Dermis microvascular lymphatic vessel endothelial cell (primary cell): ENCODE results near the gene DDX4. TPM values are rescaled to one million over a fixed set of nuclear protein-coding genes. Genes with fewer than 3 reads are reported as not detected.
"Not testable (repeated sequence)": the region's sequence is repeated elsewhere in the genome, so short reads cannot be mapped to it uniquely, and the experiment has no call there.

Experiments used
- DNase-seq, 2 donors: peaks; one replicate each; pipeline versions ENCODE4 v3.0.0 to v3.0.0-alpha.2; 2010; ENCODE audit warnings: low read depth in 2 of 2
- total RNA-seq: library from RNA; depleted of rRNA; stranded (reverse); fragments of >200 nt; gene quantifications from 2 replicates; pipeline ENCODE4 v1.2.1, GENCODE V29; 2014

The DDX4 gene
- total RNA-seq: not detected in 2 replicates

DNA sequence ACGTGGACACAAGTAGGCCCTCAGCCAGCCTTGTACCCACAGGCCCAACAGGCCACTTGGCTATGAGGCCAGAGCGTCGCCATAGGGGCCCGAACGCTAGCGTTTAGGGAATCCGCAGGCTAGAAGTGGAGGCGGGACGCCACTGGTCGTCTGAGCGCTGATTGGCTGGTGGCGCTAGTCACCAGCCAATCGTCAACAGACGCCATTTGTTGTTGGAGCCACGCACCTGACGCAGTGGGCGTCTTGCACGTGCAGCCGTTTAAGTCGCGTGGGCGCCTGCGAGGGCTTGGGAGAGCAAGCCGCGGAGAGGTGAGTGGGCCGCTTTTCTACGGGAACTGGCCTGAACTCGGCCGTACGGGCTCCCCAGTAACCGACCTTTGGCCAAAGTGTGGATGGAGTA, at the start of gene DDX4:
TSS of gene DDX4 (plus strand) at position 269 of the 400 bp plus-strand sequence. CDS start 903 bp downstream, outside the sequence.
- no peak for DNase-seq

DNA sequence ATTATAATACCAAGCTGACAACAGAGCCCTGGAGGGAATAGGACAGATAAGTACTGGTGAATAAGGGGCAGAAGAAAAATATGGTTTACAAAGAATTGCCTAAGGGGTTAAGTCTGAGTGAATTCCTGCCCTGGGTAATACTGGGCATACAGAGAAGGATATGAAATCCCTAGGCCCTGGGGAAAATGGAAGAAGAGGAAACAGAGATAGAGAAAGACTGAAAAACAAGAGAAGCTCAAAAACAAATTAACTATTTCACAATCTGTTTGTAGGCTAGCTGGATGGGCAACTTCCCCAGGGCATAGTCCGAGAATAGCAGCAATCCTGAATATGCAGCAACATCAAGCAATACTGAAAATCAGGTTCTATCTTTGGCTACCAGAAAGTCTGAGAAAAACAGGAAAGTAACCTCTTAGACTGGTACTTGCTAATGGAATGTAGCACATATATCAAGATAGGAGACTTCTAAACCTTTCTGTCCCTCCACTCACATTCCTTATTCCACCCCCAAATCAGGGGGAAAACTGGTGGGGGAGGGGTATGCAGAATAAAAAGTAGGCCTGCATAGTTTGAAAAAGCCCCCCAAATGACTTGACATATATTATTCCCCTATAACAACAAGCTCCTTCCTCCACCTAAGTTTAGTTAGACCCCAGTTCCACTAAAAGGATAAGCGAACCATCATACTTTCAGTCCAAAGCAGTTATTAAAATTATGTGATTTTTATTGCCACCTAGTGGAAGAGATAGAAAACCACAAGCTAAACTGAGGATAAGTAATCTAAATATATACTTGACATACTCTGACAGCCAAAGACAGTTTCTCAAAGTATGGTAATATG, 46.4 kb upstream of the DDX4 start:
- DNase-seq: peak; percentile 51 to 58

DNA sequence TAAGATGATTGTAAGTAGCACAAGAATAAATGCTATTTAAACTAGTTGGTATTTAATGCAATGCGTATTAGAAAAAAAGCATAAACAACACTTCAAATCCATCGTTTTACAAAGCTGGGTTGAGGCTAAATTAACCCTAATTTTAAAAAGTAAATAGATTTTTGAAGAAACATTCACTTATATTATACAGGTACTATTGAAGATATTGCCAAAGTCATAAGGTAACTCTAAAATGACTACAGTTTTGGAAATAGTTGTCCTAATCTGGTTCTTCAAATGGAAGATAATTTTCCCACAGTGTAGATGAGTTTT, 45.8 kb upstream of the DDX4 start:
- DNase-seq: no peak

DNA sequence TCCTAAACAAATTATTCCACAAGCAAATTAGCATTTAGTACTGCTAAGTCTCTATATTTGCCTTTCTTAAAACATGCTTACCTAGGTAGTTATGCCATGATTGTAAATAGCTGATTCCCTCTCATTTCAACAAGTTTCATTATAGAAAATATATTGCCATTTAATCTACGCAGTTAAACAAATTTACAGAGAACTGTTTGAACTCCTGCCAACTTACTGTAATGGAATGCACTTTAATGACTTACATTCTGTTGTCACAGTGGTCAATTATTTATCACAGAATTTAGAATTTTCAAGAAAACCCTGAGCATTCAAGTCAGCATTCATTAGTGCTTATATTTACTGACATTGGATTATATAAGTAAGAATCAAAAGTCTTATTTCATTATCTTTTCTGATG, 45.4 kb upstream of the DDX4 start:
- DNase-seq: no peak

DNA sequence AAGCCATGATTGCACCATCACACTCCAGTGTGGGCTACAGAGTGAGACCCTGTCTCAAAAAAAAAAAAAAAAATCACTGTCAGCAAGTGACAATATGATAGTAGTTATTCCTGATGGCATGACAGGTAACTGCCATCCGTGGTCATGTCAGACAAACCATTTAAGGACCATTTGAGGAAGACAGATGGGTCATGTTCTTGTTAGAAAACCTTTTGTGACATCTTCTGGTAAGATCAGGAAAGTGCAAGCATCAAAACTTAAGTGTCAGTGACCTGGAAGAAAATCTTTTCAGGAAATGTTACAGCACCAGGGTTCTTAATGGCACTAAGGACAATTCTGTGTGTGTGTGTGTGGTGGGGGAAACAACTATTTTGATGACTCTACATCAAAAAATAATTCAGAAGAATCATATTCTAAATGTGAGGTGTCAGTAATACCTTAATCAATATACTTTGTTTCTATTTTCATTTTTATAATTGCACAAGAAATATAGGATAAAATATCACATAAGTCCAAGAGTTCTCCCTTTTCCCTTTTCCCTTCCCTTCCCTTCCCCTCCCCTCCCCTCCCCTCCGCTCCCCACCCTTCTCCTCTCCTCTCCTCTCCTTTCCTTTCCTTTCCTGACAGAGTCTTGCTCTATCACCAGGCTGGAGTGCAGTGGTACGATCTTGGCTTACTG, 43.6 kb upstream of the DDX4 start:
- peak in 1 of 2 donors; percentile 36 for DNase-seq

DNA sequence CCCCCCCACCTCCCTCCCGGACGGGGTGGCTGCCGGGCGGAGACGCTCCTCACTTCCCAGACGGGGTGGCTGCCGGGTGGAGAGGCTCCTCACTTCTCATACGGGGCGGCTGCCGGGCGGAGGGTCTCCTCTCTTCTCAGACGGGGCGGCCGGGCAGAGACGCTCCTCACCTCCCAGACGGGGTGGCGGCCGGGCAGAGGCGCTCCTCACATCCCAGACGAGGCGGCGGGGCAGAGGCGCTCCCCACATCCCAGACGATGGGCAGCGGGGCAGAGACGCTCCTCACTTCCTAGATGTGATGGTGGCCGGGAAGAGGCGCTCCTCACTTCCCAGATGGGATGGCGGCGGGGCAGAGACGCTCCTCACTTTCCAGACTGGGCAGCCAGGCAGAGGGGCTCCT, 41.2 kb upstream of the DDX4 start:
- not testable (repeated sequence) for DNase-seq

DNA sequence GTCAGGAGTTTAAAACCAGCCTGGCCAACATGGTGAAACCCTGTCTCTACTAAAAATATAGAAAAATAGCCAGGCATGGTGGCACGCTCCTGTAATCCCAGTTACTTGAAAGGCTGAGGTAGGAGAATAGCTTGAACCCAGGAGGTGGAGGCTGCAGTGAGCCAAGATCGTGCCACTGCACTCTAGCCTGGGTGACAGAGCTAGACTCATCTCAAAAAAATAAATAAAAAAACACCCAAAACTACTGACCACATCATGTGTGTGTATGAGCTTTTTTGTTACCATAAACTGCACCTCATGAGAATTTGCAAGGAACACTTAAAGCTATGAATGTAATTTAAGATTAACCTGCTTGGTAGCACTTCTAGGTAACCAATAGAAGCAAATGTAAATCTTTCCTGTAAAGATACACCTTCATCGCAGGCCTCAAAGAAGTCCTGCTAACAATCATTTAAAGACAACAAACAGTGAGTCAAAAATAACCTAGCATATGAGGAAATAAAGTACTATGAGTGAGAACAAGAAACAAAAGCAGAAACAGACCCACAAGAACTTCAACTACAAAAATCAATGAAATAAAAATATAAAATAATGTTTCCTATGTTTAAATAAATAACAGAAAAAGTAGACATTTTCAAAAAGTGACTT, 38.7 kb upstream of the DDX4 start:
- no peak for DNase-seq

DNA sequence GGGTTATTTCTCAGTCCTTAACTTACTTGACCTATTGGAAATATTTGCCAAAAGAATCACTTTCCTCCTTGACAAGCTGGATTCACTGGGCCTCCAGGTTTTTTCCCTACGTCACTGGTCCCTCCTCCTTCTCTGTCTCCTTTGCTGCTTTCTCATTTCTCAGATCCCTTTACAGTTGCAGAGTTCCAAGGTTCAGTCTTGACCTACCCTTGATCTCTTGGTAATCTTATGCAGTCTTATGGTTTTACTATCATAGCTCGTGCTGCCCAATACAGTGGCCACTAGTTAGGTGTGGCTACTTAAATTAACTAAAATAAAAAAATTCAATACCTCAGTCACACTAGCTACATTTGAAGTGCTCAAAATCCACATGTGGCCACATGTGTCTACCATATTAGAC, 37.1 kb upstream of the DDX4 start:
- DNase-seq: no peak

DNA sequence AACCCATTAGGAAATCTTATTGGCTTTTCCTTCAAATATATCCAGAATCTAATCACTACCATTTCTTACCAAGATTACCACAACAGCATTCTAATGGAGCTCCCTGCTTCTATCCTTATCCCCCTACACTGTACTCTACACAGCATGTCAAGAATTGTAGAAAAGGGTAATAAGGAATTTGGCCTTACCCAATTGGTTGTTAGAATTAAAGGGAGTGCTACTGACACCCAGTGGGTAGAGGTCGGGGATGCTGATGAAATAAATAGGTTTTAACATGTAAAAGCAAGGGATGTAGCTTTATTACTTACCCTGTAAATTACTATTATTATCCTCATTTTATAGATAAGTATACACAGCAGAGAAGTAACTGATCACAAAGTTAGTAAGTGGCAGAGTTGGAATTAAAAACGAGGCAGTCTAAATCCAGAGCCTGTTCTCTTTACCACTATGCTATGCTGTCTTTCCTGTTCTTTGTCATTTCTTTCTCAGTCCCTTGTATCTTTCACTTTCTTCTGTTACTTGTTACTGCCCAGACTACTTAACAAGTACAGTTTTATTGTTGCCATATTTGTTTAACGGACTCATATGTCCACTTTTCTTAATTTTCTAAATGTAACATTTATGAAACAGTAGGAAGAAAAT, 36.3 kb upstream of the DDX4 start:
- no peak for DNase-seq

DNA sequence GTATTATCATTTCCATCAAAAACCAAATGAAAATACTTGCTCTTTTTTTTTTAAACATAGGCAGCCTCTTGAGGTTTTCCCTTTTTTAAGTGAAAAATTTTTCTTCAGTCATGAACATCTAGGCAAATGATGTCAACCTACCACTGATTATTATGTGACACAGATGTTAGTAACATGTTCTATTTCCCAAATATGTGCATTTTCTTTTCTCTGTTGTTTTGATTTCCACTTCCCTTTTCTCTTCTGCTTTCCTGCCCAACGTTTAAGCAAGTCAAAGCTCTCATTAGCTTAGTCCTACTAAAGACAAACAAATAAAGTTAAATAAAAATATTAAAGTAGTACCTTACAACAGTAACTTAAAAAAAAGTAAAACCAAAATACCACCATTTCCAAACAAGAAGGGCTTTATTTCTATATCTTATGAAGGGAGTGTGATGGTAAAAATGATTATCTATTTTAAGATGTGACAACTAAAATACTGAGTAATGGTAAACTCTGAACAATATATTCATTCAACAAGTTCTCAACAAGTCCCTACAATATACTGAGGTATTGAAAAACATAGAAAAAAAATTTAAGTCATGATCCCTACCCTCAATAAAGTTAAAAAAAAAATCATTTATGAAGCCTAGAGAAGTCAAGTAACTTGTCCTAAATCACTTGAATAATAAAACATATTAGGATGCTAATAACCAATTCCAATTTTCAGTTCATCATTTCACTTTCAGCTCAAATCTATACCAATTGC, 35.1 kb upstream of the DDX4 start:
- no peak for DNase-seq

DNA sequence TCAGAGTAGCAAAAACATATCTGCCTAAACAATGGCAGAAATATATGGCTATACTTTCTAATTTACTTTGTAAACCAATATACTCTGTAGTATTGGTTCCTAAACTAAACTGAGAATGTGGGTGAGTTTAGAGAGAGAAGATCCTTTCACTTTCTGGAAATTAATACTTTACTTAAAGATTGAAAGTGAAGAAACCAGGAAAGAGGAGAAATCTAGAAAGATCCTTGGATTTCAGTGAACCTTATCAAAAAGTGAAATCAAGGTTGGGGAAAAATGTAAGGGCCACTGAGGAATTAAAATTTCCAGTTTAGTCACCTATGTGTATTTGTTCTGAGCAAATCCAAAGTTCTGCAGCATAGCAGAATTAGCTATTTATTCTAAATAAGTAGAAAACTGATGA, 31.6 kb upstream of the DDX4 start:
- DNase-seq: no peak

DNA sequence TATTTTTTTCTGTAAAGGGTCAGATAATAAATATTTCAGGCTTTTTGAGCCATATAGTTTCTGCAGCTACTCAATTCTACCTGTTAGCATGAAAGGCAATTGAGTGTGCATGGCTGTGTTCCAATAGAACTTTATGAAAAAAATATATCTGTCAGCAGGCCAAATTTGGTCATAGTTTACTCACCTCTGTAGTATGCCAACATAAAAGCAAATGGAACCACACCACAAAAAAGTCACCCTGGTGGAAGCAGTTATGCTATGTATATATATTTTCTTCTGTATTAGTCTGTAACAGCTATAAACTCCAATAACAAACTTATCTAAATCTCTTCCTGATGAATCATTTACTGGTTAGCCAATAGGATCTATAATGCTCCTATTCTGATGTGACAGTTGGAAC, 29.1 kb upstream of the DDX4 start:
- DNase-seq: no peak

DNA sequence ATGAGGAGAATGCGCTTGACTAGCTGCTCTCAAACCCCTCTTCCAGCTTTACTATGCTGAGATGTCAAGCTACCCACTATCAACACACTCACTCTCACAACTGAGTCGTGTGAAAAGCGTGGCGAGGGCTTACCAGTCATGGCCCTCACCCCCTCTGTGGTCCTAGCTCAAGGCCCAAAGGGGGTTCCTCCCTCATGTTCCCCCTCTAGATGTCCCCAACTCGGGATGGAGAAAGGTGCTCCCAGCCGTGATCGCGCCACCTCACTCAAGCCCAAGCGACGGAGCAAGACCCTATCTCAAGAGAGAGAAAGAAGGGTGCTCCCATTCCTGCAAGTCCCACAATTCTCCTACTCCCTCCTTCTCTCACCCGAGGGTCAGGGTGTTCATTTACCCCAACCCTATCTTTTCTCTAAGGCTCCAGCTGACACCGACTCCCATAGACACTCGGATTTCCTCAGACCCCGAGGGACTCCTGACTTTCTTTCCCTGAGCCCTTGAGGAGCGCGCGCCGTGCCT, 26.3 kb upstream of the DDX4 start:
- DNase-seq: no peak

DNA sequence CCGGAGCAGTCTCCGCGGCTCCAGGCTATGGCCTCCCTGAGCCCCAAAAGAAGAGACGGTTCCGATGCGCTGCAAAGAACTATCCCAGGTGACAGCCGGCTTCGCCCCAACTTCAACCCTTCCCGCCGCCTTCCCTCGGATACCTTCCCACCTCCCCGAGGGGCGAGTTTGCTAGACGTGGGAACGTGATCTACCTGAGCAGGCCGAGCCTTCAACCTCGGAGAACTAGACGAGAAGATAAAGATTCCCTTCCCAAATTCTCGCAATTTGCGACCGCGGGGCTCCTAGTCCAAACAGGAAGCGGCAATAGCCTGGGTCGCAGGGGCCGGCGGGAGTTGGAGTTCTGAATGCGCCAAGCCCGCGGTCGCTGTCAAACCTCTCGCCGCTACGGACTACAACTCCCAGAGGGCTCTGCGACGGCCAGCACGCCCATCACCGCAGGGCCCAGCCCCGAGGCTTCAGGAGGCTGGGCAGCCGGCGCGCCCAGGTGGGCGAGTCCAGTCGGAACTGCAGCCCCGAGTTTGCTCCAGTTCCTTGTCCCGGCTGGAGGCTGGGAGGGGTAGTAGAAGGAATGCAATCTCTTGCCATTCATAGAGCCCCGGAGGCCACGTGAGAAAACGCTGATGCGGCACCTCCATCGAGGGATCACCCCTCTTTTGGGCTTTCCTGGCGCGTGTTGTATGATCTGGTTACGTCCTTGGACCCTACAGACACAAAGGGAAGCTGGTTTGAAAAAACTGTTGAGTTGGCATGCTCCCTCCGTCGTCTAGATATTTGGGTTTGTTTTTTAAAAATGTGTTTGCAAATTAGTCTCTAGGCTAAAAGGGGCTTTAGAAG, 25.6 kb upstream of the DDX4 start, which contains the start of gene SLC38A9:
TSS of gene SLC38A9 (minus strand) at position 302 of the 837 bp plus-strand sequence. CDS start 14,366 bp downstream, outside the sequence.
- peak; percentile 81 to 93 for DNase-seq

DNA sequence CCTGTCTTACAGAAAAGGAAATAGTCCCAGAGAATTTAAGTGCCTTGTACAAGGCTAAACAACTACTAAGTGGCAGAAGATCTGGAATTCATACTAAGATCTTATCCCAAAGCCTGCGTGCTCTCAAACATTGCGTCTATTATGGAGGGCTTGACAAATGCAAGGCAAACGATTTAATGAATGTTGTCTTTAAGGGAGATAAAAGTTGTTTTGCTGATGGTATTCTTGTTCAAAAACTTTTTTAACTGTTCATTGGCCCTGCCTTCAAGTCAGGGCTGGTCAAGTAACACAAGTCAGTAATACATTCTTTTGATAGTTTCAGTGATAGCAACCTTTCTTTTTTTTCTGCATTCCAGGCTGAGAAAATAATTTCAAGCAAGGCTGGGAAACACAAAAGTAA, 24.0 kb upstream of the DDX4 start:
- no peak for DNase-seq

DNA sequence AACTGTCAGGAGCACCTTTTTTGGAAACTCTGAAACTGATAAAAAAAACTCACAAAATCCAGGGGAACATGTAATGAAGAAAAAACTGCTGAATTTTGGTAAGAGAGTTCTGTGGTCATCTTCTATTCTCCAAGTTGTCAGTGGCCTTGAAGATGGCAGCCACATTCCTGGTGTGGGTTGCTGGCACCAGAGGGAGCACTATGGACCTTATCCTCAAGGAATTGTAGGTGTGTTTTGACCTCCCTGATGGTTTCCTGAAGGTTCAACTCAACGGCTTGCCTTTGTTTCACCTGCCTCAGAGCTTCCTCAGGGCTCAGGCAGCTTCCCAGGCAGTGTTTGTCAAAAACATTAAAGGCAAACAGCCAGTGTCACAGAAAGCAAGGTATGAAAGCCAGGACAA, 23.5 kb upstream of the DDX4 start:
- peak in 1 of 2 donors; percentile 2 for DNase-seq

DNA sequence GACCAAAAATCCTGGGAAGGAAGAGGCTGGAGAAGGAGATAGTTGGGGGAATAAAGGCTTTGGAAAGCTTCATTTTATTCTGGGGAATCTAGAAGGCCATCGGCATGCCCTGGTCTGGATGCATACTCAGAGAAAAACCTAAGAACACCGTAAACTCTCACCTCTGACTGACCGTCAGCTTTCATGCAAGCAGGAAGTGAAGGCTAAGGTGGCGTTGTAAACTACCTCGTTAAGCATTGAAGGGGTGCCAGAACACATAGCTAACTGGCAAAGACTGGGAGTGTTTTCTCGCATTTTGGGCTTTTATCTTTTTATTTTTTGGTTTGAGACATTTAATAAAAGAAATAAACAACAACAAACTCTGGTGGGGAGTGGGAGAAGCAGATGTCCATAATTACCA, 23.1 kb upstream of the DDX4 start:
- DNase-seq: no peak

DNA sequence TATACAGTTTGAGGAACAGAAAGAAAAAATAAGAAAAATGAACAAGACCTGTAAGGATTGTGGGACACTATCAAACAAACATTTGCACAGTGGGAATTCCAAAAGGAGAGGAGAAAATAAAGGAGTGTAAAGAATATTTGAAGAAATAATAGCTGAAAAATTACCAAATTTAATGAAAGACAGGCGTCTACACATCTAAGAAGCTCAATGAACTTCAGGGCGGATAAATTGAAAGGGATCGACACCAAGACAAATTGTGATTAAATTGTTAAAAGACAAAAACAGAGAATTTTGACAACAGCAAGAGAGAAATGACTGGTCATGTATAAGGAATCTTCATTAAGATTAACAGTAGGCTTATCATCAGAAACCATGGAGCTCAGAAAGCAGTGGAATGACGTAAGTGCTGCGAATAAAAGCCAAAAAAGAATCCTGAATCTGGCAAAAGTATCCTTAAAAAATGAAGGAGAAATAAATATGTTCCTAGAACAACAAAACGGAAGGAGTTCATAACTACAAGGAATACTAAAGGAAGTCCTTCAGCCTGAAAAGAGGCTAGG, 22.3 kb upstream of the DDX4 start:
- DNase-seq: no peak

DNA sequence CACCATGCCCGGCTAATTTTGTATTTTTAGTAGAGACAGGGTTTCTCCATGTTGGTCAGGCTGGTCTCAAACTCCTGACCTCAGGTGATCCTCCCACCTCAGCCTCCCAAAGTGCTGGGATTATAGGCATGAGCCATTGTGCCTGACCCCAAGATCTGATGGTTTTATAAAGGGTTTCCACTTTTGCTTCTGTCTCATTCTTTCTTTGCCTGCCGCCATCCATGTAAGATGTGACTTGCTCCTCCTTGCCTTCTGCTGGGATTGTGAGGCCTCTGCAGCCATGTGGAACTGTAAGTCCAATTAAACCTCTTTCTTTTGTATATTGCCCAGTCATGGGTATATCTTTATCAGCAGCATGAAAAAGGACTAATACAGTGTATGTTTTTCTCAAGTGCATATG, 18.8 kb upstream of the DDX4 start:
- not testable (repeated sequence) for DNase-seq

DNA sequence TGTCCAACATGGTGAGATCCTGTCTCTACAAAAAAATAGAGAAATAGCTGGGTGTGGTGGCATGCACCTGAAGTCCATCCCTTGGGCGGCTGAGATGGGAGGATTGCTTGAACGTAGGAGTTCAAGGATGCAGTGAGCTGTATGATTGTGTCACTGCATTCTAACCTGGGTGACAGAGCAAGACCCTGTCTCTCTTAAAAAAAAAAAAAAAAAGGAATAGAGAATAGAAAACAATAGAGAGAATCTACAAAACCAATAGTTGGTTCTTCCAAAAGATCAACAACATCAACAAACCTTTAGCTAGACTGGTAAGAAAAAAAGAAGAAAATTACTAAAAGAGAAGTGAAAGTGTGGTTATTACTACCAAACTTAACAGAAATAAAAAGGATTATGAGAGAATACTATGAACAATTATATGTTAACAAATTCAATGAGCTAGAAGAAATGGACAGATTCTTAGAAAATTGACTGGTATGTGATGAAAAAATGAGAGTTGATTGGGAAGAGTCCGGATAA, 17.6 kb upstream of the DDX4 start:
- no peak for DNase-seq
